ENCODE data around the gene ALOX5.
"Not testable (repeated sequence)": the region's sequence is repeated elsewhere in the genome, so short reads cannot be mapped to it uniquely, and the experiment has no call there.

ALOX5 gene

GRCh38 chr10:45386657-45387056, 12.6 kb downstream of the ALOX5 start:
- DNase-seq (ENCODE audit: low spot score), result no peak
- no peak for TF ChIP-seq CTCF (IDR thresholded peaks at IDR 0.05; ENCODE audit: extremely low read depth, missing control alignments)

- DNase-seq (ENCODE audit: low spot score), result no peak
- TF ChIP-seq CTCF (IDR thresholded peaks at IDR 0.05; ENCODE audit: extremely low read depth, missing control alignments), result no peak
These were observed 13.3 kb downstream of the ALOX5 start for GRCh38 chr10:45387096-45387893.

- not testable (repeated sequence) for DNase-seq (ENCODE audit: low spot score)
These were observed 15.7 kb downstream of the ALOX5 start for GRCh38 chr10:45389671-45390070.

- not testable (repeated sequence) for DNase-seq (ENCODE audit: low spot score)
These were observed 17.6 kb downstream of the ALOX5 start for GRCh38 chr10:45391636-45392035.

- no peak for TF ChIP-seq CTCF (IDR thresholded peaks at IDR 0.05; ENCODE audit: extremely low read depth, missing control alignments)
- no peak for DNase-seq (ENCODE audit: low spot score)
These were observed 21.5 kb downstream of the ALOX5 start for GRCh38 chr10:45395554-45395953.

- DNase-seq (ENCODE audit: low spot score), result no peak
- TF ChIP-seq CTCF (IDR thresholded peaks at IDR 0.05; ENCODE audit: extremely low read depth, missing control alignments), result no peak
These were observed 24.6 kb downstream of the ALOX5 start for GRCh38 chr10:45398595-45398994.

GRCh38 chr10:45399113-45399512, 25.1 kb downstream of the ALOX5 start:
- no peak for DNase-seq (ENCODE audit: low spot score)
- TF ChIP-seq CTCF (IDR thresholded peaks at IDR 0.05; ENCODE audit: extremely low read depth, missing control alignments), result no peak

- TF ChIP-seq CTCF (IDR thresholded peaks at IDR 0.05; ENCODE audit: extremely low read depth, missing control alignments), result no peak
- DNase-seq (ENCODE audit: low spot score), result no peak
These were observed 29.1 kb downstream of the ALOX5 start for GRCh38 chr10:45403151-45403550.

All from GM20000 (cell line).